ENCODE results near the gene TMEM135. TPM values are rescaled to one million over a fixed set of nuclear protein-coding genes. Genes with fewer than 3 reads are reported as not detected.
"Not testable (repeated sequence)": the region's sequence is repeated elsewhere in the genome, so short reads cannot be mapped to it uniquely, and the experiment has no call there.

TMEM135 gene
- total RNA-seq, 1 donor from 2014 or later: 46.4 TPM

GRCh38 chr11:87187076-87187475 is 149.3 kb downstream of the TMEM135 start:
- Histone ChIP-seq H3K79me2 (ENCODE audit: low read depth) (no peaks in the 10 kb centered on the region), H3K9ac (no peak overlapping the region), H3K9me3 (ENCODE audit: low read depth) (no peaks in the 10 kb centered on the region), H2AFZ (replicated peaks) (no peak overlapping the region), H3K4me2 (no peak overlapping the region), H3K4me1 (no peaks in the 10 kb centered on the region), H3F3A (ENCODE audit: low read depth) (no peaks in the 10 kb centered on the region), H4K20me1 (ENCODE audit: low read depth) (no peaks in the 10 kb centered on the region), H3K27me3 (no peaks in the 10 kb centered on the region), H3K36me3 (no peaks in the 10 kb centered on the region), H3K4me3 (no peak overlapping the region), H3K27ac (no peak overlapping the region)
- TF ChIP-seq EZH2phosphoT487 (IDR thresholded peaks at IDR 0.05) (no peak), CTCF (IDR thresholded peaks at IDR 0.05) (no peak), EZH2 (IDR thresholded peaks at IDR 0.05) (no peak)
- no peak for DNase-seq (ENCODE audit: low spot score)
- Mint-ChIP-seq H3K4me1 (no peaks in the 10 kb centered on the region), H3K27me3 (ENCODE audit: insufficient read depth, low read depth) (no peaks in the 10 kb centered on the region), H3K36me3 (no peaks in the 10 kb centered on the region), H3K27ac (no peak overlapping the region), H3K4me3 (no peak overlapping the region), H3K9me3 (no peaks in the 10 kb centered on the region)

GRCh38 chr11:87187930-87188329 is 150.2 kb downstream of the TMEM135 start:
- Mint-ChIP-seq H3K36me3 (no peaks in the 10 kb centered on the region), H3K27me3 (ENCODE audit: insufficient read depth, low read depth) (no peaks in the 10 kb centered on the region), H3K27ac (no peak overlapping the region), H3K9me3 (no peaks in the 10 kb centered on the region), H3K4me1 (no peaks in the 10 kb centered on the region), H3K4me3 (no peak overlapping the region)
- H3K9ac ChIP-seq: no peak overlapping the region
- TF ChIP-seq CTCF (IDR thresholded peaks at IDR 0.05) (no peak), EZH2 (IDR thresholded peaks at IDR 0.05) (no peak), EZH2phosphoT487 (IDR thresholded peaks at IDR 0.05) (no peak)
- no peak overlapping the region for H3K27ac ChIP-seq
- no peaks in the 10 kb centered on the region for H3K9me3 ChIP-seq (ENCODE audit: low read depth)
- no peak overlapping the region for H3K4me3 ChIP-seq
- H3K27me3 ChIP-seq: no peaks in the 10 kb centered on the region
- no peak overlapping the region for H3K4me2 ChIP-seq
- DNase-seq (ENCODE audit: low spot score): no peak
- H3K36me3 ChIP-seq: no peaks in the 10 kb centered on the region
- no peaks in the 10 kb centered on the region for H3F3A ChIP-seq (ENCODE audit: low read depth)
- H3K4me1 ChIP-seq: no peaks in the 10 kb centered on the region
- no peaks in the 10 kb centered on the region for H4K20me1 ChIP-seq (ENCODE audit: low read depth)
- no peaks in the 10 kb centered on the region for H3K79me2 ChIP-seq (ENCODE audit: low read depth)
- H2AFZ ChIP-seq (replicated peaks): no peak overlapping the region

- H3K79me2 ChIP-seq (ENCODE audit: low read depth); H3K9me3 ChIP-seq (ENCODE audit: low read depth); H3K4me3 Mint-ChIP-seq; H3F3A ChIP-seq (ENCODE audit: low read depth); H3K27ac Mint-ChIP-seq; H3K9me3 Mint-ChIP-seq; H3K27ac ChIP-seq; H3K36me3 ChIP-seq; H3K4me3 ChIP-seq; H3K27me3 ChIP-seq; H3K9ac ChIP-seq; H3K4me2 ChIP-seq; H3K36me3 Mint-ChIP-seq; H4K20me1 ChIP-seq (ENCODE audit: low read depth); H2AFZ ChIP-seq (replicated peaks); H3K4me1 Mint-ChIP-seq; H3K27me3 Mint-ChIP-seq (ENCODE audit: insufficient read depth, low read depth); DNase-seq (ENCODE audit: low spot score); H3K4me1 ChIP-seq: not testable (repeated sequence)
Observed at GRCh38 chr11:87188396-87188795, 150.7 kb downstream of the TMEM135 start.

- not testable (repeated sequence) for H3K27ac ChIP-seq; H3K4me1 ChIP-seq; H3K4me1 Mint-ChIP-seq; H3K36me3 ChIP-seq; H3K9me3 Mint-ChIP-seq; H3K36me3 Mint-ChIP-seq; H3K27me3 Mint-ChIP-seq (ENCODE audit: insufficient read depth, low read depth); H4K20me1 ChIP-seq (ENCODE audit: low read depth); H3K4me3 ChIP-seq; H3K4me3 Mint-ChIP-seq; H3F3A ChIP-seq (ENCODE audit: low read depth); H3K27me3 ChIP-seq; H3K4me2 ChIP-seq; DNase-seq (ENCODE audit: low spot score); H3K9me3 ChIP-seq (ENCODE audit: low read depth); H3K9ac ChIP-seq; H3K79me2 ChIP-seq (ENCODE audit: low read depth); H3K27ac Mint-ChIP-seq; H2AFZ ChIP-seq (replicated peaks)
Observed at GRCh38 chr11:87188921-87189320, 151.2 kb downstream of the TMEM135 start.

Measured in neural progenitor cell (in vitro differentiated cells).